PFSK-1 (cell line): ENCODE measurements around the gene ZNF212.

Experiments
- FOXP2 ChIP-seq: optimal IDR thresholded peaks from 2 replicates; pipeline ENCODE3; 2011; ENCODE audit warnings: borderline replicate concordance, control low read depth, inconsistent platforms; ENCODE audit not compliant: insufficient read depth; ENCODE audit errors: extremely low read length, extremely low read depth
- POLR2AphosphoS5 ChIP-seq: IDR thresholded peaks from 2 replicates; pipeline ENCODE4 v1.6.1; 2012; ENCODE audit warnings: low read depth, mild to moderate bottlenecking, control low read depth, low read length, moderate library complexity
- TAF1 ChIP-seq: IDR thresholded peaks from 2 replicates; pipeline ENCODE4 v1.6.1; 2012; ENCODE audit warnings: low read length, control low read depth, borderline replicate concordance; ENCODE audit not compliant: insufficient read depth

GRCh38 chr7:149207324-149208035 lies 32.0 kb upstream of the ZNF212 start:
- no peak for TF ChIP-seq FOXP2
- TF ChIP-seq TAF1, result no peak
- TF ChIP-seq POLR2AphosphoS5, result no peak
